Measurements from ENCODE around the gene SRCAP. TPM values are rescaled to one million over a fixed set of nuclear protein-coding genes. Genes with fewer than 3 reads are reported as not detected.

Gene SRCAP
- total RNA-seq, 1 experiment from 2014 or later: 57.4 TPM

GRCh38 chr16:30780021-30780420, 81.0 kb downstream of the SRCAP start:
- Histone ChIP-seq H3K4me3 (ENCODE audit: low read depth, low read length) (no peak overlapping the region), H3K9me3 (no peaks in the 10 kb centered on the region), H3K4me1 (peaks cover 12% of the 10 kb centered on the region), H3K27me3 (replicated peaks; ENCODE audit: control insufficient read depth, insufficient read depth, low read length) (no peaks in the 10 kb centered on the region), H3K36me3 (ENCODE audit: control insufficient read depth, insufficient read depth, low read length) (peaks cover 1% of the 10 kb centered on the region; the same call in 1 of the 2 replicates)
- CTCF ChIA-PET: no interaction called here
- intact Hi-C loops (cut with micrococcal nuclease; ENCODE audit: unreplicated experiment): no loop called here
- peaks cover 10% of the 10 kb centered on the region for H3K4me1 Mint-ChIP-seq (ENCODE audit: low read depth, unreplicated experiment)
- H3K27me3 Mint-ChIP-seq (ENCODE audit: insufficient read depth, unreplicated experiment): no peaks in the 10 kb centered on the region
- no peak overlapping the region for H3K27ac Mint-ChIP-seq (ENCODE audit: unreplicated experiment)
- POLR2A ChIA-PET: no interaction called here
- peaks cover 58% of the 10 kb centered on the region for H3K36me3 Mint-ChIP-seq (ENCODE audit: insufficient read depth, unreplicated experiment)
- H3K4me3 Mint-ChIP-seq (ENCODE audit: unreplicated experiment): no peak overlapping the region
- H3K9me3 Mint-ChIP-seq (ENCODE audit: unreplicated experiment): no peaks in the 10 kb centered on the region
- DNase-seq: no peak
- no TSS peak for BruUV-seq (replicated peaks)
- no peak for TF ChIP-seq CTCF (IDR thresholded peaks at IDR 0.05; ENCODE audit: insufficient read depth in 1 of 2, low read depth in 1 of 2, low read length in 1 of 2, severe bottlenecking in 1 of 2, unreplicated experiment in 1 of 2)

- no peaks in the 10 kb centered on the region for H3K9me3 ChIP-seq
- Mint-ChIP-seq H3K36me3 (ENCODE audit: insufficient read depth, unreplicated experiment) (peaks cover 52% of the 10 kb centered on the region), H3K4me3 (ENCODE audit: unreplicated experiment) (no peak overlapping the region), H3K27me3 (ENCODE audit: insufficient read depth, unreplicated experiment) (no peaks in the 10 kb centered on the region), H3K4me1 (ENCODE audit: low read depth, unreplicated experiment) (peaks cover 10% of the 10 kb centered on the region), H3K27ac (ENCODE audit: unreplicated experiment) (no peak overlapping the region), H3K9me3 (ENCODE audit: unreplicated experiment) (no peaks in the 10 kb centered on the region)
- peaks cover 1% of the 10 kb centered on the region; the same call in 1 of the 2 replicates for H3K36me3 ChIP-seq (ENCODE audit: control insufficient read depth, insufficient read depth, low read length)
- ChIA-PET CTCF (no interaction called here), POLR2A (no interaction called here)
- TF ChIP-seq CTCF (IDR thresholded peaks at IDR 0.05; ENCODE audit: insufficient read depth in 1 of 2, low read depth in 1 of 2, low read length in 1 of 2, severe bottlenecking in 1 of 2, unreplicated experiment in 1 of 2): no peak
- no TSS peak for BruUV-seq (replicated peaks)
- H3K27me3 ChIP-seq (replicated peaks; ENCODE audit: control insufficient read depth, insufficient read depth, low read length): no peaks in the 10 kb centered on the region
- no peak overlapping the region for H3K4me3 ChIP-seq (ENCODE audit: low read depth, low read length)
- DNase-seq: no peak
- peaks cover 12% of the 10 kb centered on the region for H3K4me1 ChIP-seq
- intact Hi-C loops (cut with micrococcal nuclease; ENCODE audit: unreplicated experiment): no loop called here
Measured at GRCh38 chr16:30780549-30780948, 81.6 kb downstream of the SRCAP start.

GRCh38 chr16:30782486-30783279, 83.7 kb downstream of the SRCAP start:
- no peaks in the 10 kb centered on the region for H3K4me1 Mint-ChIP-seq (ENCODE audit: low read depth, unreplicated experiment)
- H3K9me3 Mint-ChIP-seq (ENCODE audit: unreplicated experiment): no peaks in the 10 kb centered on the region
- no peak for TF ChIP-seq CTCF (IDR thresholded peaks at IDR 0.05; ENCODE audit: insufficient read depth in 1 of 2, low read depth in 1 of 2, low read length in 1 of 2, severe bottlenecking in 1 of 2, unreplicated experiment in 1 of 2)
- ChIA-PET POLR2A (interaction anchor here (0.7 to 1.4 kb wide), 2 partner anchors 11 to 23 kb away, joined by 3 to 4 read pairs; no protein-coding TSS in a partner anchor), CTCF (no interaction called here)
- BruUV-seq (replicated peaks): no TSS peak
- no peaks in the 10 kb centered on the region for H3K27me3 Mint-ChIP-seq (ENCODE audit: insufficient read depth, unreplicated experiment)
- Histone ChIP-seq H3K9me3 (no peaks in the 10 kb centered on the region), H3K4me1 (peaks cover 4% of the 10 kb centered on the region; the same call in 1 of the 2 replicates), H3K36me3 (ENCODE audit: control insufficient read depth, insufficient read depth, low read length) (peaks cover 1% of the 10 kb centered on the region; the same call in 1 of the 2 replicates), H3K4me3 (ENCODE audit: low read depth, low read length) (no peak overlapping the region), H3K27me3 (replicated peaks; ENCODE audit: control insufficient read depth, insufficient read depth, low read length) (no peaks in the 10 kb centered on the region)
- H3K36me3 Mint-ChIP-seq (ENCODE audit: insufficient read depth, unreplicated experiment): peaks cover 31% of the 10 kb centered on the region
- intact Hi-C loops (cut with micrococcal nuclease; ENCODE audit: unreplicated experiment): no loop called here
- DNase-seq: no peak
- H3K4me3 Mint-ChIP-seq (ENCODE audit: unreplicated experiment): no peak overlapping the region
- H3K27ac Mint-ChIP-seq (ENCODE audit: unreplicated experiment): no peak overlapping the region

Measured in Caco-2 (cell line).